GM19468 (cell line): ENCODE results near the gene CPSF3.
"Not testable (repeated sequence)": the region's sequence is repeated elsewhere in the genome, so short reads cannot be mapped to it uniquely, and the experiment has no call there.

Experiments used
- ATAC-seq: cut with Tn5 transposase; IDR thresholded peaks from one replicate; pipeline ENCODE4 v1.9.1; 2021; ENCODE audit warnings: mild to moderate bottlenecking, moderate library complexity, moderate number of reproducible peaks; ENCODE audit not compliant: unreplicated experiment; ENCODE audit errors: extremely low read depth

CPSF3 gene

DNA sequence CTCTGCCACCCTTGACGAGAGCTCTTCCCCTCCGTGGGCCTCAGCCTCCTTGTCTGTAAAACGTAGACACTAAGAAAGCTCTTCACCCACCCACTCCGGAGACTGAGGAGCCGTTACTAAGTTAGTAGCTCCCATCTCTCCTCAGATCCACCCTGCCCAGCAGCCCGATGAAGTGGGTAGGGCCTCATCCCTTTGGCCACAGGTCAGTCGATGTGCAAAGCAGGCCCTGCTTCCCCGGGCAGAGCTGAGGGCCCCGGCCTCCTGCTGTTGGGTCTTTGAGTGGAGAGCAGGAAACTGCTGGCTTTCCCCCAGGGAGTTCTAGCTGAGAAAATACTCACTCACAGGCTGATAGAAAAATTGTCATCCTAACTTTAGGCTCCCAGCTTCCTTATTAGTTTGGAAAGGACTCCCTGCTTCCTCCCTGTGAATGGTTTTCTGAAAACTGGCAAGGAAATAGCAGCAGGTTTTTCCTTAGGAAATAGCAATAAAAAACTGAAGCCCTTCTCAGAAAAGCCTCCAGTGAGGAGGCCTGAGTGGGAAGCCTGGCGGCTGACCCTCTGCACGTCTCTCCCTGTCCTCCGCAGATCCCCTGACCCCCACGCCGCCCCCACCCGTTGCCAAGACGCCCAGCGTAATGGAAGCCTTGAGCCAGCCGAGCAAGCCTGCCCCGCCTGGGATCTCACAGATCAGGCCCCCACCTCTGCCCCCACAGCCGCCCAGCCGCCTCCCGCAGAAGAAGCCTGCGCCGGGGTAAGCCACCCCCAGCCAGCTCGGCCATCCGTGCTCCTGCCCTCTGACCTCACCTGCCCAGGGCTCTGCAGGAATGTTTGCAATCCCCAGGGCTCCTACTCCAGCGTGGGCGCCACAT, 30.3 kb upstream of the CPSF3 start:
- no peak for ATAC-seq

DNA sequence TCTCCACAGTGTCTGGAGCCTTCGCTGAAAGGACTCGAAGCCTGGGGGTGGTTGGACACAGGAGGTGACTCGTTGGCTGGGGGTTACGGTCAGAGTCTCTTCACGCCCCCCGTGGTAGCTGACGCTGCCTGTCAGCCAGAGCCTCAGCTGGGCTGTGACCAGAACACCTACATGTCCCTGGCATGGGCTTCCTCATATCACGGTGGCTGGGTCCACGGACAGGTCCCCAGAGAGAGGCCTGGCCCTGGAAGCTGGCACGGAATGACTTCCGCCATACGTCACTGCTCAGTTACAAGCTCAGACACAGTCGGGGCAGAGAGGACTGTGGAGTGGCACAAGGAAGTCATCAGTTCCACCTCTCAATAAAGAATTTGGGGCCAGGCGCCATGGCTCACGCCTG, 28.6 kb upstream of the CPSF3 start:
- ATAC-seq, result no peak

DNA sequence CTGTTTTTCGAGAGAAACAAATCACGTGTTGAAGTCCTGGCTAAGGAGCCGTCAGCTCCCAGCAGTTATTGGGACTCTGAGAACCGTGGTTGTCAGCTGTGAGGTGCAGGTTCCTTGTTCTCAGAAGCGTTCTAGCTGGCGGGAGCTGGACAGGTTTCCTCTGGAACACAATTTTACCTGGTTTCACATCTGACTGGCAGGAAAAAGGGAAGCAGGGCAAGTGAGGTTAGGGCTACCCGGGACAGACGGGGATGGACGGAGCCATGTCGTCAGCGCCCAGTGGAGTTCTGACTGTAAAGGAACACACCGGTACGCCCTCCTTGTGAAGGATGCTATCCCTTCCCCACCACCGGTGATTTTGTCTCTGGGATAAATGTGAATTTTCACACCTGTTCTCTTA, 26.3 kb upstream of the CPSF3 start:
- ATAC-seq, result no peak

DNA sequence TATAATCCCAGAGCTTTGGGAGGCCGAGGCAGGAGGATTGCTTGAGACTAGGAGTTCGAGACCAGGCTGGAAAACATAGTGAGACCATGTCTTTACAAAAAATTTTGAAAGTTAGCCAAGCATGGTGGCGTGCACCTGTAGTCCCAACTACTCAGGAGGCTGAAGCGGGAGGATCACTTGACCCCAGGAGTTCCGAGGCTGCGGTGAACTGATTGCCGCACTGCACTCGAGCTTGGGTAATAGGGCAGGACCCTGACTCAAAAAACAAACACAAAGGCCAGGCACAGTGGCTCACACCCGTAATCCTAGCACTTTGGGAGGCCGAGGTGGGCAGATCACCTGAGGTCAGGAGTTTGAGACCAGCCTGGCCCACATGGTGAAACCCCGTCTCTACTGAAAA, 25.2 kb upstream of the CPSF3 start:
- not testable (repeated sequence) for ATAC-seq

DNA sequence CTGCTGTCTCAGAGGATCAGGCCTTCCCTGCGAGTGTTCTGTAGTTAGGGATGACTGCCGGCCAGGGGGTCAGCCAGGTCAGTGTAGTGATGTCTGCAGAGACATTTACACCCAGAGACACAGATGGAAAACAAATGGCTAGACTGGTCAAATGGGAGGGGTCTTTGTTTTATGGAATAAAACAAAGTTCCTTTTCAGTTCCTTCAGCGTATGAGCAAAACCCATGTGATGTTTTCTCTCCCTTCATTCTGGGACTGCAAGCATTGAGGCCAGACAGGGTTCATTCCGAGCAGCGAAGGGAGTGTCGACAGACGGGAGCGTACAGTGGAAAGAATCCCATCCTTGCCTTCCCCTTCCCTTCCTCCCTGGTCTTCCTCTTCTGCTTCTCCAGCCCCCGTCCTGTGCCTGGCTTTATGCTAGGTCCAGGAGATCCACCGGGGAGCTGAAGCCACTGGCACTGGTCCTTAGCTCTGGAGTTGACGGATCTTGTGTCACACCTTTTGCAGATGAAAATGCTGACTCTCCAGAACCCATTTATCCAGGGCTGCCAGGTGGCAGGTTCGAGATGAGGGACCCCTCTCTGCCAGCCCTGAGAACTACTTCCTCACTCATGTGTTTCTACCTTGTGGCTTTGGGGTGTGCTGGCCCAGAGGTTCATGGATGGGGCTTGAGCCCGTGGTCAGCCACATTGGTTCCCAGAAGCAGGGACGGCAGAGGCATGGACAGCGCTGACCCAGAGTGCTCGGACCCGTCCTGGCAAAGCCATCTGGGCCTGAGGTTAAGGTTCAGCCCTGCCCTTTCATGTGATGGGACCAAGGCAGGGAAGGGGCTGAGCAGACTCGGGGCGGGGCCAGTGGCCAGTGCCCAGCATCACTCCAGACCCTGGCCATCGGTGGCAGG, 24.3 kb upstream of the CPSF3 start:
- no peak for ATAC-seq

DNA sequence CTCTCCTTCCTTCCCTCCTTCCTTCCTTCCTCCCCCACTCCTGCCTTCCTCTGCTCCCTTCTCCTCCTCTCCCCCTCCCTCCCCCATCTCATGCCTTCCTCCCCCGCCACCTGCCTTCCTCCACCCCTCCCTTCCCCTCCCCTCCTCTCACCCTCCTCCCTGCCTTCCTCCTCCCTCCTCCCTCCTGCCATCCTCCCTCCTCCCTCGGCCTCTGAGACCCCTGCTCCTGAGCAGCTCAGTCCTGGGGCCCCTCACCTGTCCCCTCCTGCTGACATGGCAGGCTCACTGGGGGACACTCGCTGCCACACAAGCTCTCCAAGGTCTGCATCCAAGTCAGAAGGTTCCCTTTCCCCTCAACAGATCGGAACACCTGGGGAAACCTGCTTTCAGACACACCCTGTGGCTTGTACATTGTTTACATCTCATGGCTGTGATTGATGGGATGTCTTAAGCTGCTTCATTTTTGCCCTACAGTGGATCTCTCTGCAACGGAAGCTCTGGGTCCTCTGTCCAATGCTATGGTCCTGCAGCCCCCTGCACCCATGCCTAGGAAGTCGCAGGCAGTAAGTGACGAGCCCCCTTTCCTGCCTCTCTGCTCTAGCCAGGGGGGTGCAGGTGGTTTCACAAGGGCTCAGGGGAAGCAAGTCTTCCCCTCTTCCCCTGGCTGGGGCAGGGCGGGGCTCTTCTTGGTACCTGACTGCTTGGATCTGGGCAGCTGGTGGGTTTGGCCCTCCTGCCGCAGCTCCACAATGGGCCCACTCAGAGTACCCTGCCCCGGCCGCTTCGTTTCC, 23.0 kb upstream of the CPSF3 start:
- ATAC-seq, result no peak

DNA sequence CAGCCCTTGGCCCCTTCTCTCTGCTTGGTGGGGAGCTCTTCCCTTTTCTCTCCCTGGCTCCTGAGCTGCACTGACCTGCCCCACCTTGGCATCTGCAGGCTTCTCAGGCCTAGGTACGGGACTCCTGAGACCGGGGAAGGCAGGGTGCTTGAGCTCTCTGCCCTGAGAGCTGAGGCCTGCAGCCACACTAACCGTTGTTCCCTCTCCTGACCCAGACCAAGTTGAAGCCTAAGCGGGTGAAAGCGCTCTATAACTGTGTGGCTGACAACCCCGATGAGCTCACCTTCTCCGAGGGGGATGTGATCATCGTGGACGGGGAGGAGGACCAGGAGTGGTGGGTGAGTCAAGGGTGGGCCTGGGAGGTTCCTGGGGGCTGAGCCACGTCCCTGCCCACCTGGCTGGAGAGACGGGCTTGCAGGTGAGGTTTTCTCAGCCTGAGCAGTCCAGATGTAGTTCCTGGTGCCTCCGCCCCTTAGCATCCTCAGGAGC, 22.4 kb upstream of the CPSF3 start:
- ATAC-seq, result no peak

DNA sequence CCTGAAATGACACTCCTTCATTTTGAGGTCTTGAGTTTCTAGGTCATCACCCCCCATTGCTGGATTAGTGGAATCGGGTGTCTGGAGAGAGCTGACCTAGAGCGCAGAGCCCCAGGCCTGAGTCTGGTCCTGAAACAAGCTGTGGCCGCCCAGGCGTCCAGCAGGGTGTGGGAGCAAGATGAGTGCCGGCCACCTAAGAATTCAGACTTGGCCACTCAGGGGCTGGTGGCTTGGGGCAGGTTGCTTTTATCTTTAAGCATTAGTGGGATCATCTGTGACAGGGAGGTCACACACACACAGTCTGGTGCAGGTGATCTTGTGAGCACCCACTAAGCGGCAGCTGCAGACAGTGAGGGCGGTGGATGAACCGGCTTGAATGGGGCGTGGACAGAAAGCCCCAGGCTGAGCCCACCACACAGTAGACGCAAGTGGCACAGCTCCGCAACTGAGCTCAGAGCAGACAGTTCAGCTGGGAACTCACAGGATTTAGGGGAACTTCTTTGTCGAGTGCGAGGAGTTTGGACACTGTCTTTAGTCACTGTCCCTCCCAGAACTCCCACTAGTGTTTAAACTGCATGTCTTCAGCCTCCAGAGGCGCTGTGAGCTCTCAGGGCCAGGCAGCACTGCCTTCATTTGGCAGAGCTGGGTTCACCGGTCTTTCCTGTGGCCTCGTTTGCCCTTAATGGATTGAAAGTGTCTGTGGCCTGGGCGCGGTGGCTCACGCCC, 21.6 kb upstream of the CPSF3 start:
- ATAC-seq, result no peak

DNA sequence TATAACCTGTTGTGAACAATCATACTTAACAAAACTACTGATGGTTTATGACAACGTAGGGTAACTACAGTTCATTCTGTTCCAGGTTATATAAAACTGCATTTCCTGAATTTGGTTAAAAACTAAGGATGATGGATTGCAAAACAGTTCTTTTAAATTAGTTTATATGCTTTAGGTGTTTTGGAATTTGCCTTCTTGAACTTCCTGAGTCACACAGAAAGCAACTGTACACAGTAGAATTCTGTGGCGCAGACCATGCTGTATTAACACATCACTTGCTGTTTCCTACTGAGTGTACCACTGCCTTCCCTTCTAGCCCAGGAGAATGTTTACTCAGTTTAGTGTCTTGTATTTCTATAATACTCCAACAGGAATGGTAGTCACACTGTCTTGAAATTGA, 19.5 kb upstream of the CPSF3 start:
- no peak for ATAC-seq

DNA sequence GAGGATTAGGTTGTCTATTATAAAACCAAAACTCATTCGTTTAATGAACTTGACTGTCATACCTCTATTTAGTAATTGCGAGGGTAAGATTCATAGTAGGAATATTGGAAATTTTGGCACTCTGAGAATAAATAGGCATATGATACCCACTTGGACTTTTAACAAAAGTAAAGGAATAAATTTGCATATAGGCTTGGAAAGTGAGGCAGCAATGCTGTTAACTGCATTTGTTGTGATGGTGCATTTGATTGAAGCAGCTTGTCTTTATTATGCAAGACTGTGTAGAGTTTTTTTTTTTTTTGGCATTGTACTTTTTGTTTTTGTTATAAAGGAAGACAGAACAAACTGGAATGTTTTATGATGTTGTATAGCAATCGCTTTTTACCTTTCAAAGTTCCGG, 19.0 kb upstream of the CPSF3 start:
- no peak for ATAC-seq

DNA sequence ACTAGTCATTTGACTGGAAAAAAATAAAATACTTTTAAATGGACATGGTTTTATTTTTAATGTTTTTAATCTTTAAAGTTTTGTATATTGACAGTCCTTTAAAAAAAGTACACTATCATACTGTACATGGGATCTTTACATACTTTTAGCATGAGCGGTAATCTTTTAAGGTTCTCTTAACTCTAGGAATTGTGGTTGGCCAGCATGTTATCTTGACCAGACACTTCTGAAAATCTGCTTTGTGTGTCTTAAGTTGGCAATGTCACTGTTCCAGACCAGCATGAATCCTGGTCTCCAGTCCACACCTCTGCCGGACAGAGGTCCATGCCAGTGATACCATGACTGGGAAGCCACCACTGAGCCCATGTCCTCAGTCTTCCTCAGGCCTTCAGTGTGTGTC, 17.8 kb upstream of the CPSF3 start:
- ATAC-seq, result no peak

DNA sequence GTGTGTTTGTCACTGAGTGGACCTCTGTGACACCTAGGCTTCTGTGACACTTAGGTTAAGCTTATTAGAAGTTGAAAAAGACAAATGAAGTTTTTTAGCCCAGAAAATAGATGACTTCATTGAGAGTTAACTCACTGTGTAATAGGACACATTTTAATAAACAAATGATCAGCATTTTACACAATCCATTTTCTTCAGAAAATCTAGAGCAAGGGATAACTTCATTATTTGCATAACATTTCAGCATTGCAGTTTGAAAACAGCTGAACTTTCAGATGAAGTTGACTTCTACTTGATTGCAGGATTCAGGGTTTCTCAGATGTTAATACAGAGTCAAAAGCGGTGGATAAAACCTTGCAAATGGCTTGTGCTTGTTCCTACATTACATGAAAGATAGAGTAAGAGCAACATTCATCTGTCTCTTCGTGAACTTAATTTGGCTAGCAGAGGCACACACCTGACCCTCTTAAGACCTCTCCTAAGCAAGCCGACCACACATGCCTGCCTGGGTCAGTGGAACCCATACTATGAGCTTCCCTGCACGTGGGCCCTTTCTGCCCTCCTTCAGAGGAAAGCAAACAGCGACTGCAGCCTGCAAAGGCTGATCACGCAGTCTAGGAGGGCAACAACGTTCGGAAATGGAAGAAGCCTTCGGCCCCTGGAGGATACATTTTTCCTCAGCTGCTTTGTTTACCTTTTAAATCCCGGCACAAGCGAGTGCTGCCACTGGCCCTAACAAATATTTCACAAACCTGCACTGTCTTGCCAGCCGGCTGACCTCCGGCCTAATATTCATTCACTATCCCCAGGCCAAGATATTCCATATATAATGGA, 16.7 kb upstream of the CPSF3 start:
- no peak for ATAC-seq

DNA sequence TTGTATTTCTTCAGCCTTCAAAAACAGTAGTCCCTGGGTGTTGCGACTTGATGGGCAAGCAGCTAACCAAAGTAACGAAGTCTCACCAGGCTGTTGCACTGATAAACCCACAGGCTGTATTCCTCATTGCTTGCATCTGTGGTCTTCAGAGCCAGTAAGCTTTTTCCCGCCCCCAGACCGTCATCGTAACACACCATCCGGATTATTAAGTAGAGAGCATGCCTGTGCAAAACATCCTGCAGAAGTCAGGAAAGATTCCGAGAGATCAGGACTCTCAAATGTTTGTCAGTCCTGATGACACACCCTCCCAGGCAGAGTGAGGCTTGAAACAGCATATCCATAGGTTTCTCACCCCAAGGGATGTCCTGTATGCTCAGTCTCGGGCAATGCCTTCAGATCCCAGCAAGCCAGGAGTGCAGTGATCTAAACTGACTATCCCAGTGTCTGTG, 16.1 kb upstream of the CPSF3 start:
- no peak for ATAC-seq

DNA sequence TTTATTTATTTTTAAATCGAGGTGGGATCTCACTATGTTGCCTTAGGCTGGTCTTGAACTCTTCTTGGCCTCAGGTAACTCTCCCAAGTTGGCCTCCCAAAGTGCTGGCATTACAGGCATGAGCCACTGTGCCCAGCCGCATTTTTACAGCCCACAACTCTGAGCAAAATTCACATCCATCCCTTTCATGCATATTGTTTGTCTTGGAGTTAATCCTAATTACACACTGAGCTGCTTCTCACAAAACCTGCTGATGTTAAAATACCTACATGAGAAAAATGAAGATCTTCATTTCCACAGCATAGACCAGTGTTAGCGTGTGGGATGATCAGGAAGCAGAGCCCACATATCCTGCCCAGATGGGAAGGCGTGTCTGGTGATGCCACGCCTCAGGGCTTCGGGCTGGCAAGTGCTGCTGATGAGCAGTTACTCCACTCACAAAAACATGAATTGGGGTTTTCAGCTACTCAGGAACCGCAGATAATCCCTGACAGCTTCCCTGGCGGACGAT, 14.8 kb upstream of the CPSF3 start:
- ATAC-seq, result no peak

DNA sequence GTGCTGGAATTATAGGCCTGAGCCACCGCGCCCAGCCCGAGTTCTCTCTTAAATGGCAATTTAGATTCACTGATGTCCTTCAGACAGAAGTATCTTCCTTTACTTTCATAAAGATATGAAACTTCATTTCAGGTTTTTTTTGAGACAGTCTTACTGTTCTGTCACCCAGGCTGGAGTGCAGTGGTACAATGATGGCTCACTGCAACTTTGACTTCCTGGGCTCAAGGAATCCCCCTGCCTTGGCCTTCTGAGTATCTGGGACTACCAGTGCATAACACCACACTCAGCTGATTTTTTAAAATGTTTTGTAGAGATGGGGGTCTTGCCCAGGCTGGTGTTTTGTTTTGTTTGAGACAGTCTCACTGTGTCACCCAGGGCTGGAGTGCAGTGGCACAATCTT, 13.3 kb upstream of the CPSF3 start:
- no peak for ATAC-seq

DNA sequence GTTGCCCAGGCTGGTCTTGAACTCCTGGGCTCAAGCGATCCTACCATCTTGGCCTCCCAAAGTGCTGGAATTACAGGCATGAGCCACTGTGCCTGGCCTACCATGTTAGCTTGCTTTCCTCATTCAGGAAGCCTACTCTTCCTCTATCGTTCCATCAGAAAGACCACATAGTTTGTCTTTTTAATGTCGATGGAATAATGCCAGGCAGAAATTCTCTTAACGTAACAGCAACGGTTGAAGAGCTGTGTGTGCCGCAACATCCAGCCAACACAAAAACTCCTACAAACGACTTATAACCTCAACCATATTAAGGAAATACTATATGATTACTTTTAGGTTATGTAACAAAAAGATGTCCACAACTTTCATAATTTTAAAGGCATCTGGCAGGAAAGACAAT, 10.7 kb upstream of the CPSF3 start:
- no peak for ATAC-seq

DNA sequence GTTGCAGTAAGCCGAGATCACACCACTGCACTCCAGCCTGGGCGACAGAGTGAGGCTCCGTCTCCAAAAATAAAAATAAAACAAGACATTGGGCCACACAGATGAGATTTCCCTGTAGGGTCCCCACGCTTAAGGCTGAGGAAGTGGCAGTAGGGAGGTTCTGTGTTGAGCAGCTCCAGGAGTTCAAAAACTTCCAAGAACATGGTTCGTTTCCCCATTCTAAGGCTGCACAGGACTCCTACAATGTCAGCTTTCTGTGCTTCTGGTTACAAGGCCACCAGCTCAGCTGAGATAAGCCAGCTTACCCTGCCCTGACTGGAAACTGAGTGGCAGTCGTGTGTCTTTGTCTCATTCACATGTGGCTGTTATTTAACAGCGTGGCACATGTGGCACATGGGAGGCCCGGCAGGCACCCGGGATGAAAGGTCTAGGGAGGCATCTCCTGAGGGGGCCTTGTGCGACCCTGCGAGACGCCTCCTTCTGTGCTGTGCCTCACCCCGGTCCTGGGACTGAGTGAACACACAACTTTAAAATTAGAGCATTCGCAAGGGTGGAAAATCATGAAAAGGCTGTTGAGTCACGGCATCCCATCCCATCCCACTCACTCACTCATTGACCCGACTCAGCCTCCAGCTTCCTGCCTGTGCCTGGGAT, 7.8 kb upstream of the CPSF3 start:
- ATAC-seq, result no peak

DNA sequence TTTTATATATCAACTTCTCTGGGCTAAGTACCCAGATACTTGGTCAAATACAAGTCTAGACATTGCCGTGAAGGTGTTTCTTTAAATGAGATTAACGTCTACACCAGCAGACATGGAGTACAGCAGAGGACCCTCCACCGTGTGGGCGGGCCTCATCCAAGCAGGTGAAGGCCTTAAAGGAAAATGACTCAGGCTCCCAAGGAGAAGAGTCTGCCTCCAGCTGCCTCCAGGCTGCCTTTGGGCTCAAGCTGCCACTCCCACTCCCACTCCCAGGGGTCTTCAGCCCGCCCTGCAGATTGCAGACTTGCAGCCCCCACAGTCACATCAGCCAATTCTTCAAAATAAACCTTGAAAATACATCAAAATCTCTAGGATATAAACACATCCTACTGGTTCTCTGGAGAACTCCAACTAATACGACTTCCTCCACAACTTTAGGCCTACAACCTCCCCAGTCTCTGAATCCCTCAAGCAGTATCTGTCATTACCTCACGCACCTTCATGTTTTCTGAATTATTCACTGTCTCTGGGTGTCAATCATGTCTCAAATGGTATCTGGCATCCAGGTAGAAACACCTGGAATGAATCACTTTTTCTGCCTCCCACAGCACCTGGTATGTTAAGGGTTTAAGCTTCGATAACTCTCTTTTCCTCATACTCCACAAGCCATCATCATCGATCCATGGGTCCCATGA, 7.0 kb upstream of the CPSF3 start:
- ATAC-seq, result no peak
